Activated CD4-positive, CD25-positive, alpha-beta regulatory T cell (primary cell): ENCODE measurements around the gene PCDH9.

Experiments
- DNase-seq, 4 experiments: peaks; one replicate each; lab custom pipeline; 2025; lab: John Stamatoyannopoulos, UW

The PCDH9 gene

DNA sequence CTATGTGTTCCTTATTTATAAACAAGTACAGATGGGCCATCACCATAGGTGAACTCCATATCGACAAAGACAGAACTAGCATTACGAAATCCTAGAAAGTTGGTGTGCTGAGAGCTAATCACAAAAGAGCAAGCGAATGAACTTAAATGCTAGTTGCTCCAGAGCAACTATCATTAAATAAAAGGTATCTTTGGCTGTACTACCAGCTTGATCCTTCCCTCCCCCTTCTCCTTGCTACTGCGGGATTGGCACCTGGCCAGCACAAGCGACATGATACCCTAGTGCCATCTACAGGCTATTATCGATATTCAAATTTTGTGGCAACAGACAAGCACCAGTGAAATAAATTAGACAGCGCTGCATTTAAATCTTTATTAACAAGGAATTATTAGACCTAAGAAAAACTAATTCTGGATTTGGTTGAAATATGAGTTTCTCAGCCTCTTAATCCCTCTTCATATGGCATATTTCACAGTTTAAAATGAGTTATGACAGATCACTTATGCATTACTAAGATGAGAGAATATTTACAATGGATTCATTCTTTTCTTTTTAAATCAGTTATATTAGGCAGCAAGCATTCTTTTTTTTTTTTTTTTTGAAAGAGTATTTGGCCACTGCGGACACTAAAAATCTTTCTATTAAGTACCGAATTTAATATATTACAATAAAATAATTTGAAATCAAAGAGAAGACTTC is 5.8 kb downstream of the PCDH9 start:
- DNase-seq = no peak

GRCh38 chr13:67223742-67224141 is 6.4 kb downstream of the PCDH9 start:
- DNase-seq = no peak

GRCh38 chr13:67223024-67223423 is 7.1 kb downstream of the PCDH9 start:
- no peak for DNase-seq

- no peak for DNase-seq
Observed at GRCh38 chr13:67221630-67222226, 8.4 kb downstream of the PCDH9 start.

- DNase-seq = no peak
Observed at GRCh38 chr13:67219113-67219512, 11.0 kb downstream of the PCDH9 start.

DNA sequence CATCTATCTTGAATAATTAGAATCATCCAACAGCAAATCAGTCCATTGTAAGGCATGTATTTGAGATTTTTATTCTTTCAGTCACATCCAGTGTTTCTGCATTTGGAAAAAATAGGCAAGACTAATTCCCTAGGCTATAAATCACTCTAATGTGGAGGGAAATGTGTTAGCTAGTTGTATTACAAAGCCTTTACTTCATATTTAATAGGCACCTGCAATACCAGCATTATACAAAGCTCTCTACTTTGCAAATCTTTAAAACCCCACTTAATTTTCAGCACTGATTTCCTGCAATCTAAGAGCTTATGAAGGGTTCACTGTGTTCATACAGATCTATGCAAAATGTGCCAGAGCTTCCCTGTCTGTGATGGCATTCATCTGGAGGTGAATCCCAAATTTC is 12.3 kb downstream of the PCDH9 start:
- no peak for DNase-seq

DNA sequence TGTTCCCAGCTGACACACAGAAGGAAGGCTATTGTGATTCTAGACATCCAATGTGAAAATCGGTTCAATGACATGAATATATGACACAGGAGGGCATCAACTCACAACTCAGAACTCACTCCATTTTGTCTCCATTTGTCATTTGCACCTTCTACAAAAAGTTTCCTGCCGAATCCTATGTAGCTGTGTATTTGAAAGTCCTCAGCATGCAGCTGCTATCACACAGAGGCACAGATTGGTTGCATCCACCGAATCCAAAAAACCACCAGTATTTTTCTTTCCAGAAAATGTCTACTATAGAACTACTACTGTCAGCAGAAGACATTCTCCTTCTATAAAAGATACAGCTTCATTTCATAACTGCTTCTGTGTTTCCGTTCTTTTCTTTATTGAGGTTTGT is 13.3 kb downstream of the PCDH9 start:
- DNase-seq = no peak

DNA sequence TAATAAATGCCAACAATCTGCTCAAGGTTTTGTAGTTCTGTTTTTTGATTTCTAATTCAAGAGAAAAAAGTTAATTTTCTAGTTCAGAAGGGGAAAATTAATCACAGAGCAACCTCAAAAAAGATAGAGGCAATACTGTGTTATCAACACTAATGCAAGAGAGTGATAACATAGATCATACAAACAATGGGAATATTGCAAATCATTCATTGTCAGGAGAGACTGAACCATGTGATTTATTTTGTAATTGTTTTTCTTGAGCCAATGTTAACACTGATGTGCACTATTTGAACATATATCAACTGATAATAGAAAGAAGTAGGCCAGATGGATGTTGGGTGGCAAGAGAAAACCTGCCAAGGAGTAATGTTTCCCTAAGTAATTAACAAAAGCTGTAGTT is 19.9 kb downstream of the PCDH9 start:
- no peak for DNase-seq

DNA sequence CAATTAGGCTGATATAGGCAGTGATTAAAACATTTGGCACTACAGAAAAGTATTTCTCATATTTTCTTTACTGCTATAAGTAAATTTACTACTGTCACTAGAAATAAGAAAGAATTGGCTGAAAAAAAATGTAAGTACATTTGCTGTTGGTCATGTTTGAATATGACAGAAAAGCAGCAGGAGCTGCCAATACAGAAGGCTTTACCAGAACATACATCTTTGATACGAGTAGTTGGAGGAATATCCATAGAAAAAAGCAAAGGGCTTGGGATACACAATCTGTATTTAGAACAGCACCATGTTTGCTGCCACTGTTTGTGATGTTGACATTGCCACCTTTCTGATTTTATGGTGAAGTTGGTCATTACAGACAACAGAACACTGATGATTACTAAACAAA is 21.6 kb downstream of the PCDH9 start:
- DNase-seq = no peak

- DNase-seq = no peak
Observed at GRCh38 chr13:67204764-67205163, 25.4 kb downstream of the PCDH9 start.

- DNase-seq = no peak
Observed at GRCh38 chr13:67200605-67201004, 29.5 kb downstream of the PCDH9 start.

DNA sequence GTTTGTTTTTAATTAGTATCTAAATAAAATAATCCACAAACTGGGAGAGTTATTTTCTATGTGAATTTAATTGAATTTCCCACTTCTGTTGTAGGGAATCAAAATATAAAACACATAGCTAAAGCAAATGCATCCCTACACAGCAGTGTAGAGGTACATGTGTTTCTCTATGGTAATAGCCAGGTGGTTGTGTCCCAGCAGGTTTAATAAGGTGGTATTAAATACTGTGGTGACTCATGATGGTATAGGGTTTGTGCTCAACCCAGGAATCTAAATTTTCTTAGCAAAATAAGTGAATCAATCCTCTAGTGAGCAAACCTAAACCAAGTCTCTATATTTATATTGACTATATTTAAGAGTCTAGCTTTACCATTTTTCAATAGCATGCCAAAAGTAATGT is 30.0 kb downstream of the PCDH9 start:
- DNase-seq = no peak

GRCh38 chr13:67197704-67198103 is 32.4 kb downstream of the PCDH9 start:
- DNase-seq = no peak

- DNase-seq = no peak
Observed at GRCh38 chr13:67193979-67194378, 36.2 kb downstream of the PCDH9 start.

DNA sequence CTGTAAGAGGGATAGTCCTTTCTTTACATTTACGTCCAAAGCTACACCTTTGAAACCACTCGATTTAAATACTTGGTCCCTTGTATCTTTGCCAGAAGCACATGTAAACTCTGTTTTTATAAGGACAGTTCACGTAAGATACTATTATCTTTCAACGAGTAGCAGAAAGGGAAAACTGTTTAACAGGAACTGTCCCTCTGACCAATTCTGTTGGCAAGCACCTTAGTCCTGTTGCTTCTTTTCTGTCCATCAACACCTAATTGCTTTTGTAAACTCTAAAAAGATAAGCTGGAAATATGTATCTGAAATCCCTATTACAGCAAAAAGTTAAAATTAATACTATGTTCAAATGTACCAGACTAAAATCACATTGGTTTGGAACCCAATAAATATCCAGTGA is 37.4 kb downstream of the PCDH9 start:
- no peak for DNase-seq

DNA sequence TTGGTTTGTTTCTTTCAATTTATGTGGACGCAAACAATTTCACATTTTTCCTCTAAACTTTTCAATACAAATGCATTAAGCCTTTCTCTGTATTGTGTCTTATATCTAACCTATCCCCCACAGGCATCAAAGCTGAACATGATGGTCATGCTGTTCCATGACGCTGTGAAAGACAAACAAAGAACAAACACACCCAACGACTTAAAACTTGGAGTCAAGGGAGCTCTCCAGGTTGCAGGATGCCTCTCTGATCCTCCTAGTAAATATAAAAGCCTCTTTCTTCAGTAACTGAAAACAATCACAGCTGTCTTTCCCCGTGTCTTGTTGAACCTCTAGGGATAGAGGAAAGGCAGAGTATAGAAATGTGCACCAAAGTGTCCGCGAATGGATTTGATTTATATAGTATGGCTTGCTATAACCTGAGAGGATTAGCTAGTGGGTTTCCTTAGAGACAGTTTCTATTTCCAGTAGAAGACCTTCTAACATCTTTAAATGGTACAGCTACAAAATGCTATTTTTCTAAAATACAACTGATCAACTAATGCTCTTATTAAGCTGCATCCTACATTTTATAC is 43.1 kb downstream of the PCDH9 start:
- no peak for DNase-seq

DNA sequence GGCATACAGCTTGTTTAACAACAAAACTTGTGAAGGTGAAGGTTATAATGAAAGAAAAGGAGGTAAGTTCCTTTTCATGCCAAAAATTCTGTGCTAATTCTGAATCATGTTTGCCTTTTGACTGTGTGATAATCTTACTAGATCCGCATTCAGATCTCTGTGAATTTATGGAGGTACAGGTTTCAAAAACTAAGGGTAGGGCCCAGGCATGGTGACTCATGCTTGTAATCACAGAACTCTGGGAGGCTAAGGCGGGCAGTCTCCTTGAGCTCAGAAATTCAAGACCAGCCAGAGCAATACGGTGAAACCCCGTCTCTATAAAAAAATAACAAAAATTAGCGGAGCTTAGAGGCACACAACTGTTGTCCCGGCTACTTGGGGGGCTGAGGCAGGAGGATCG is 45.9 kb downstream of the PCDH9 start:
- DNase-seq = no peak

DNA sequence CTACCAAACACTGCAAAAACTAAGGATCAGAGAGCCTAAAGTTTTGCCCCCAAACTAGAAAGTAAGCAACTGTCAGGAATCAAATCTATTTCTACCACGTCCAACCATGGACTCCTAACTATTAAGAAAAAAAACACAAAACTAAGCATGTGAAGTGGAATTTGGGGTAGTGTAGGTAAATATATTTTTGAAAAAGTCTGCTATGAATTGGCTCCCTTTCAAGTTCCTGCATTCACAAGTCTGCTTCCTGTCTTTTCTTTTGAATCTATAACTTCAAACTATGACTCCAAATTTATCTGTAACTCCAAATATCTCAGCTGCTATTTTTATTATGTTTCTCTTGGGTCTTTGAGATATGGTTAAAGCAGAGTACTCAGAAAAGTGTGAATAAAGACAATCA is 47.0 kb downstream of the PCDH9 start:
- DNase-seq = no peak

- no peak for DNase-seq
Observed at GRCh38 chr13:67175836-67176459, 54.2 kb downstream of the PCDH9 start.

DNA sequence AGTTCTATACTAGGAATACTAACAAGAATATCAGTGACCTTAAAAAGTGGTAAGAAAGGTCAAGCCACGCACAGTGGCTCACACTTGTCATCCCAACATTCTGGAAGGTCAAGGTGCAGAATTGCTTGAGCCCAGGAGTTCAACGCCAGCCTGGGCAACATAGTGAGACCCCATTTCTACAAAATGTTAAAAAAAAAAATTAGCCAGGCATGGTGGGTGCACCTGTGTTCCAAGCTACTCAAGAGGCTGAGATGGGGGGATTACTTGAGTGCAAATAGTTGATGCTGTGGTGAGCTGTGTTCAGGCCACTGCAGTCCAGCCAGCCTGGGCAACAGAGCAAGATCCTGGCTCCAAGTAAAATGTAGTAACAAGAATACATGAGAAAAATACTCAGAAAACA is 61.8 kb downstream of the PCDH9 start:
- no peak for DNase-seq

- DNase-seq = no peak
Observed at GRCh38 chr13:67167420-67167819, 62.7 kb downstream of the PCDH9 start.

DNA sequence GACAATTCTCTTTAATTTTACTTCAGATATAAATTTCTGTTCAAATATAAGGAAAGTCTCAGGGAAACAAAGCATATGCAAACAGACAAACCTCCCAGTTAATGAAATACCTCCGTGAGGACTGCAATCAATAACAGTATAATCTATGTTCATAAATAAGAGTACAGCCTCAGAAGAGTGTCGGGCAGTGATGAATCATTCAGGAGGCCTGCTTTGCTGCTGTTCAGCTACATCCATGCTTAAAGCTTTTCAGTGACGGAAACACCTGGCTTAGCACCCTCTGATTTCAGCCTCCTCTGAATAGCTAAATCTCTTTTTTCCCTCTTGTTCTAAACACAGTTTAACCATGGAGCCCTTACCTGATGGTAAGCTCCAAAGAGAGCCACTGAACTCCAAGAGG is 69.0 kb downstream of the PCDH9 start:
- DNase-seq = no peak

- no peak for DNase-seq
Observed at GRCh38 chr13:67158903-67159302, 71.2 kb downstream of the PCDH9 start.

GRCh38 chr13:67156723-67157060 is 73.4 kb downstream of the PCDH9 start:
- DNase-seq = no peak
